Dedifferentiated amniotic fluid mesenchymal stem cell (primary cell): ENCODE results near the gene NECTIN1.

Experiments
- DNase-seq: peaks from one replicate; pipeline ENCODE4 v3.0.0-alpha.2; 2016; ENCODE audit errors: extremely low spot score

Gene NECTIN1

GRCh38 chr11:119730789-119731386 is 1.9 kb upstream of the NECTIN1 start:
- DNase-seq = no peak

GRCh38 chr11:119729951-119730613 is 1.1 kb upstream of the NECTIN1 start:
- DNase-seq = peak; percentile 51

GRCh38 chr11:119729581-119729927 is 554 bp upstream of the NECTIN1 start:
- no peak for DNase-seq

GRCh38 chr11:119728211-119728626 is 781 bp downstream of the NECTIN1 start:
- DNase-seq = no peak

- no peak for DNase-seq
These were observed 1.4 kb downstream of the NECTIN1 start for GRCh38 chr11:119727523-119728151.

GRCh38 chr11:119726585-119727522 is 2.1 kb downstream of the NECTIN1 start:
- DNase-seq = no peak

GRCh38 chr11:119726150-119726553 is 2.8 kb downstream of the NECTIN1 start:
- DNase-seq = no peak

- DNase-seq = no peak
These were observed 4.0 kb downstream of the NECTIN1 start for GRCh38 chr11:119724956-119725355.

GRCh38 chr11:119723952-119724325 is 5.1 kb downstream of the NECTIN1 start:
- DNase-seq = no peak

- no peak for DNase-seq
These were observed 5.6 kb downstream of the NECTIN1 start for GRCh38 chr11:119723243-119723951.

- no peak for DNase-seq
These were observed 6.7 kb downstream of the NECTIN1 start for GRCh38 chr11:119722281-119722794.

- no peak for DNase-seq
These were observed 7.6 kb downstream of the NECTIN1 start for GRCh38 chr11:119721129-119722120.

- DNase-seq = no peak
These were observed 8.6 kb downstream of the NECTIN1 start for GRCh38 chr11:119720311-119720913.

GRCh38 chr11:119717839-119718534 is 11.0 kb downstream of the NECTIN1 start:
- DNase-seq = no peak

- DNase-seq = no peak
These were observed 12.2 kb downstream of the NECTIN1 start for GRCh38 chr11:119716582-119717498.

GRCh38 chr11:119714590-119714989 is 14.4 kb downstream of the NECTIN1 start:
- no peak for DNase-seq

GRCh38 chr11:119714189-119714588 is 14.8 kb downstream of the NECTIN1 start:
- DNase-seq = no peak
